ENCODE data around the gene SDK2.

Gene SDK2

GRCh38 chr17:73628642-73629552 is 15.3 kb downstream of the SDK2 start:
- H3K4me2 ChIP-seq (ENCODE audit: low read length): no peak overlapping the region
- H3K27ac ChIP-seq (ENCODE audit: low read depth, low read length): no peak overlapping the region
- TF ChIP-seq EZH2phosphoT487 (IDR thresholded peaks at IDR 0.05; ENCODE audit: borderline replicate concordance, low read length): no peak
- TF ChIP-seq, protein P1, sequence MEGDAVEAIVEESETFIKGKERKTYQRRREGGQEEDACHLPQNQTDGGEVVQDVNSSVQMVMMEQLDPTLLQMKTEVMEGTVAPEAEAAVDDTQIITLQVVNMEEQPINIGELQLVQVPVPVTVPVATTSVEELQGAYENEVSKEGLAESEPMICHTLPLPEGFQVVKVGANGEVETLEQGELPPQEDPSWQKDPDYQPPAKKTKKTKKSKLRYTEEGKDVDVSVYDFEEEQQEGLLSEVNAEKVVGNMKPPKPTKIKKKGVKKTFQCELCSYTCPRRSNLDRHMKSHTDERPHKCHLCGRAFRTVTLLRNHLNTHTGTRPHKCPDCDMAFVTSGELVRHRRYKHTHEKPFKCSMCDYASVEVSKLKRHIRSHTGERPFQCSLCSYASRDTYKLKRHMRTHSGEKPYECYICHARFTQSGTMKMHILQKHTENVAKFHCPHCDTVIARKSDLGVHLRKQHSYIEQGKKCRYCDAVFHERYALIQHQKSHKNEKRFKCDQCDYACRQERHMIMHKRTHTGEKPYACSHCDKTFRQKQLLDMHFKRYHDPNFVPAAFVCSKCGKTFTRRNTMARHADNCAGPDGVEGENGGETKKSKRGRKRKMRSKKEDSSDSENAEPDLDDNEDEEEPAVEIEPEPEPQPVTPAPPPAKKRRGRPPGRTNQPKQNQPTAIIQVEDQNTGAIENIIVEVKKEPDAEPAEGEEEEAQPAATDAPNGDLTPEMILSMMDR (IDR thresholded peaks at IDR 0.05; ENCODE audit: low read depth, low read length, poor library complexity, severe bottlenecking): no peak
- no peaks in the 10 kb centered on the region for H3K79me2 ChIP-seq (ENCODE audit: control insufficient read depth, low read length)
- H3K9me2 ChIP-seq (replicated peaks; ENCODE audit: control insufficient read depth, low read length): no peaks in the 10 kb centered on the region
- no peaks in the 10 kb centered on the region for H3F3A ChIP-seq (ENCODE audit: control insufficient read depth, insufficient read depth)
- H3K27me3 ChIP-seq (ENCODE audit: control insufficient read depth, low read length): no peaks in the 10 kb centered on the region
- no peak overlapping the region for H3K4me3 ChIP-seq (ENCODE audit: low read length)
- no peaks in the 10 kb centered on the region for H3K4me1 ChIP-seq (ENCODE audit: control insufficient read depth, low read length)
- no peaks in the 10 kb centered on the region for H3K36me3 ChIP-seq (ENCODE audit: control insufficient read depth, low read length)
- H3K9me3 ChIP-seq (ENCODE audit: control insufficient read depth, insufficient read depth, low read length): no peaks in the 10 kb centered on the region
- no peaks in the 10 kb centered on the region for H4K20me1 ChIP-seq (ENCODE audit: control insufficient read depth, insufficient read depth, low read depth, low read length)

GRCh38 chr17:73625991-73626673 is 18.1 kb downstream of the SDK2 start:
- Histone ChIP-seq H3K4me2 (ENCODE audit: low read length) (no peak overlapping the region), H4K20me1 (ENCODE audit: control insufficient read depth, insufficient read depth, low read depth, low read length) (no peaks in the 10 kb centered on the region), H3K9me2 (replicated peaks; ENCODE audit: control insufficient read depth, low read length) (no peaks in the 10 kb centered on the region), H3K4me1 (ENCODE audit: control insufficient read depth, low read length) (no peaks in the 10 kb centered on the region), H3K4me3 (ENCODE audit: low read length) (no peak overlapping the region), H3K27me3 (ENCODE audit: control insufficient read depth, low read length) (no peaks in the 10 kb centered on the region), H3F3A (ENCODE audit: control insufficient read depth, insufficient read depth) (no peaks in the 10 kb centered on the region), H3K27ac (ENCODE audit: low read depth, low read length) (no peak overlapping the region), H3K79me2 (ENCODE audit: control insufficient read depth, low read length) (no peaks in the 10 kb centered on the region), H3K9me3 (ENCODE audit: control insufficient read depth, insufficient read depth, low read length) (no peaks in the 10 kb centered on the region), H3K36me3 (ENCODE audit: control insufficient read depth, low read length) (no peaks in the 10 kb centered on the region)
- no peak for TF ChIP-seq EZH2phosphoT487 (IDR thresholded peaks at IDR 0.05; ENCODE audit: borderline replicate concordance, low read length)
- TF ChIP-seq, protein P1 (IDR thresholded peaks at IDR 0.05; ENCODE audit: low read depth, low read length, poor library complexity, severe bottlenecking): no peak

DNA sequence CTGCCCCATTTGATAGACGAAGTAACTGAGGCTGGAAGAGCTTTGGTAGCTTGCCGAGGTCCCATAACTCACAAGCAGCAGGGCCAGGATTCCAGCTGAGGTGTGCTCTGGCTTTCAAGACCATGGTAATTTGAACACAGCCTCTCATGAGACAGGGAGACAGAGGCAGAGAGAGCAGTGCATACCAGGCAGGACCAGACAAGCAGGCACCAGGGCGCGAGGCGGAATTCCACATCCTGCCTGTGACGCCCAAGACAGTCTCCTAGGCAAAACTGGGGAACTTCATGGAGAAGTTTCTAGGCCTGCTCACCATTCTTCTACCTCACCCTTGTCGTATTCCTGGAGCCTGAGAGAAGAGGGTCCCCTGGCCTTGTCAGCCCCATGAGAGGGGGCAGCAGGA is 19.2 kb downstream of the SDK2 start:
- Histone ChIP-seq H4K20me1 (ENCODE audit: control insufficient read depth, insufficient read depth, low read depth, low read length) (no peaks in the 10 kb centered on the region), H3F3A (ENCODE audit: control insufficient read depth, insufficient read depth) (no peaks in the 10 kb centered on the region), H3K79me2 (ENCODE audit: control insufficient read depth, low read length) (no peaks in the 10 kb centered on the region), H3K4me2 (ENCODE audit: low read length) (no peak overlapping the region), H3K36me3 (ENCODE audit: control insufficient read depth, low read length) (no peaks in the 10 kb centered on the region), H3K27me3 (ENCODE audit: control insufficient read depth, low read length) (peaks cover 3% of the 10 kb centered on the region; the same call in 1 of the 2 replicates), H3K9me3 (ENCODE audit: control insufficient read depth, insufficient read depth, low read length) (no peaks in the 10 kb centered on the region), H3K9me2 (replicated peaks; ENCODE audit: control insufficient read depth, low read length) (no peaks in the 10 kb centered on the region), H3K4me1 (ENCODE audit: control insufficient read depth, low read length) (no peaks in the 10 kb centered on the region), H3K4me3 (ENCODE audit: low read length) (no peak overlapping the region), H3K27ac (ENCODE audit: low read depth, low read length) (no peak overlapping the region)
- TF ChIP-seq, protein P1 (IDR thresholded peaks at IDR 0.05; ENCODE audit: low read depth, low read length, poor library complexity, severe bottlenecking): no peak
- TF ChIP-seq EZH2phosphoT487 (IDR thresholded peaks at IDR 0.05; ENCODE audit: borderline replicate concordance, low read length): no peak

Measured in DOHH2 (cell line).